DND-41 (cell line): ENCODE results near the gene HAPLN3.

ENCODE experiments used
- EZH2 ChIP-seq: IDR thresholded peaks from 3 replicates; pipeline ENCODE4 v1.6.1; 2012; ENCODE audit warnings: borderline replicate concordance, low read depth, mild to moderate bottlenecking, moderate library complexity, low read length, inconsistent platforms; ENCODE audit not compliant: severe bottlenecking
- TF ChIP-seq, protein P1 (sequence below): IDR thresholded peaks from 2 replicates; pipeline ENCODE4 v1.5.1; 2012; ENCODE audit warnings: borderline replicate concordance, low read length, moderate library complexity, mild to moderate bottlenecking; ENCODE audit not compliant: poor library complexity, severe bottlenecking; ENCODE audit errors: extremely low read depth

DNA sequence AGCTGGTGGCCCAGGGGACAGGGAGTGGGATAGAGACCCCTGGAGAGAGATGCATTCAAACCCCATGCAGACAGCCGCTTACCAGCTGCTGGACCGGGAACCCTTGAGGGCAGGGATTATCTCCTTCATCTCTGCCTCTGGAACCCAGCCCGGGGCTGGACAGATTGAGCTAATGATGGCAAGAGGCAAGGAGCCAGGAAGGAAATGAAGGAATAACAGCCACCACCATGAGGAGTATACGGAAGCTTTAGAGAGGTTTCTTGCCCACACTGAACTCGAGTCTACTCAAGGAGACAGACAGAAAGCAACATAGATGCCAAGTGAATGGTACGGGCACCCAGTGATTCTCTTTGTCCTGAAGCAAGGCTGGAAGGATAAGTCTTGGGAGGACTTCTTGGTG lies 23.2 kb downstream of the HAPLN3 start:
- TF ChIP-seq, protein P1, sequence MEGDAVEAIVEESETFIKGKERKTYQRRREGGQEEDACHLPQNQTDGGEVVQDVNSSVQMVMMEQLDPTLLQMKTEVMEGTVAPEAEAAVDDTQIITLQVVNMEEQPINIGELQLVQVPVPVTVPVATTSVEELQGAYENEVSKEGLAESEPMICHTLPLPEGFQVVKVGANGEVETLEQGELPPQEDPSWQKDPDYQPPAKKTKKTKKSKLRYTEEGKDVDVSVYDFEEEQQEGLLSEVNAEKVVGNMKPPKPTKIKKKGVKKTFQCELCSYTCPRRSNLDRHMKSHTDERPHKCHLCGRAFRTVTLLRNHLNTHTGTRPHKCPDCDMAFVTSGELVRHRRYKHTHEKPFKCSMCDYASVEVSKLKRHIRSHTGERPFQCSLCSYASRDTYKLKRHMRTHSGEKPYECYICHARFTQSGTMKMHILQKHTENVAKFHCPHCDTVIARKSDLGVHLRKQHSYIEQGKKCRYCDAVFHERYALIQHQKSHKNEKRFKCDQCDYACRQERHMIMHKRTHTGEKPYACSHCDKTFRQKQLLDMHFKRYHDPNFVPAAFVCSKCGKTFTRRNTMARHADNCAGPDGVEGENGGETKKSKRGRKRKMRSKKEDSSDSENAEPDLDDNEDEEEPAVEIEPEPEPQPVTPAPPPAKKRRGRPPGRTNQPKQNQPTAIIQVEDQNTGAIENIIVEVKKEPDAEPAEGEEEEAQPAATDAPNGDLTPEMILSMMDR = no peak
- TF ChIP-seq EZH2 = no peak
